ENCODE data around the gene HTR4. TPM values are rescaled to one million over a fixed set of nuclear protein-coding genes. Genes with fewer than 3 reads are reported as not detected.
A peak's percentile ranks its signal among the peaks of the same experiment; 100 is the strongest.
"Not testable (repeated sequence)": the region's sequence is repeated elsewhere in the genome, so short reads cannot be mapped to it uniquely, and the experiment has no call there.

Gene HTR4
- total and polyA plus RNA-seq, 2 of the 4 experiments (the other 2 are of a cell fraction): not detected

DNA sequence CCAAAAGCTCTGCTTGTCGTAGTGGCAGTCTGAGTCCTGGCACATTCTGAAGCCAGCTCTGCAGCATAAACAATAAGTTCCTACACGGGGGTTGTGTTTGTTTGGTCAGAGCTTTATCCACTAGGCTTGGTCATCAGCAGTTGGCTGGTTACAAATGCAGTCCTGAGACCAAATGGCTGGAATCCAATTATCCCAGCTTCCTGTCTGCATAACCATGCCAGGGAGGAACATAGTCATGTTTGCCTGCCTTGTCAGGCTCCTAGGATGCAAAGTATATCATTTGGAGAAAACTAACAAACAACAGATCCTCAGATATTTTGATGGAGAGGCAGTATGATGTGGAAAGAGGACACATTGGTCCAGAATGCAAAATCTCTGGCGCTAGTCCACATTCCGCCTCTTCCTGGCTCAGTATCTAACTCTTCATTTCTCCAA is 184.8 kb downstream of the HTR4 start:
- H3K4me3 ChIP-seq (ENCODE audit: insufficient read depth, low read depth, low read length): no peak overlapping the region
- no peaks in the 10 kb centered on the region for H3K36me3 ChIP-seq (ENCODE audit: control insufficient read depth, insufficient read depth, low read length)
- ATAC-seq (ENCODE audit: low read depth): peak; percentile 79
- intact Hi-C loops (cut with micrococcal nuclease) (loop anchor here (1.0 kb wide), 1 partner anchor 14 kb away; no protein-coding TSS in a partner anchor), in situ Hi-C loops (cut with MboI; ENCODE audit: low sequenced_read_pairs) (no loop called here), dilution Hi-C loops (cut with HindIII; ENCODE audit: low sequenced_read_pairs, unreplicated experiment) (no loop called here)
- peak overlapping the region; percentile 63 for H3K4me2 ChIP-seq (ENCODE audit: low read depth, low read length)
- H3K4me1 ChIP-seq (ENCODE audit: control insufficient read depth, insufficient read depth, low read length): peaks cover 4% of the 10 kb centered on the region; the same call in 1 of the 2 replicates
- H4K20me1 ChIP-seq (ENCODE audit: insufficient read depth, low read length): no peaks in the 10 kb centered on the region
- H2BK120ac ChIP-seq (ENCODE audit: low read depth, low read length): no peak overlapping the region
- no peak overlapping the region for H3K4ac ChIP-seq (ENCODE audit: low read depth, low read length)
- no peak overlapping the region for H2BK5ac ChIP-seq (ENCODE audit: low read depth, low read length, poor library complexity, severe bottlenecking)
- no peak overlapping the region for H3K23ac ChIP-seq (ENCODE audit: low read depth, low read length)
- H3K27me3 ChIP-seq (ENCODE audit: control insufficient read depth, insufficient read depth, low read length): no peaks in the 10 kb centered on the region; the same call in 1 of the 2 replicates
- no TSS peak for BruUV-seq (replicated peaks)
- H3K9me3 ChIP-seq (ENCODE audit: control insufficient read depth, insufficient read depth, low read length): no peaks in the 10 kb centered on the region
- no peaks in the 10 kb centered on the region for H3K9me1 ChIP-seq (ENCODE audit: insufficient read depth, low read length)
- no peak overlapping the region for H4K8ac ChIP-seq (ENCODE audit: low read depth in 2 of 2, low read length in 2 of 2)
- ChIA-PET CTCF (interaction anchor here (0.6 to 1.3 kb wide), 4 partner anchors 9 to 340 kb away, joined by 3 to 4 read pairs (median 3); no protein-coding TSS in a partner anchor), POLR2A (ENCODE audit: unreplicated experiment) (interaction anchor here (0.6 kb wide), 1 partner anchor 56 kb away, joined by 3 read pairs; no protein-coding TSS in a partner anchor)
- no peak overlapping the region for H3K18ac ChIP-seq (ENCODE audit: low read depth, low read length)
- peak; percentile 76 for DNase-seq
- H3K9ac ChIP-seq (ENCODE audit: low read depth, low read length): no peak overlapping the region
- no peak overlapping the region for H4K5ac ChIP-seq (ENCODE audit: low read depth, low read length)
- H2BK20ac ChIP-seq (ENCODE audit: low read depth, low read length): no peak overlapping the region
- TF ChIP-seq BHLHE40 (IDR thresholded peaks at IDR 0.05; ENCODE audit: low read depth, low read length) (no peak), USF2 (IDR thresholded peaks at IDR 0.05; ENCODE audit: low read depth, low read length) (no peak), POLR2A (IDR thresholded peaks at IDR 0.05; ENCODE audit: low read depth, low read length) (no peak)
- no peak overlapping the region for H3K14ac ChIP-seq (replicated peaks; ENCODE audit: low read depth, low read length)
- peak overlapping the region; percentile 4 for H2AFZ ChIP-seq (replicated peaks; ENCODE audit: low read length, poor library complexity)
- no peaks in the 10 kb centered on the region for H3K79me1 ChIP-seq (ENCODE audit: low read depth in 1 of 2, low read length in 2 of 2)
- WGBS, 2 experiments (ENCODE audit: extremely low coverage in 2 of 2, insufficient read length in 1 of 2): no CpG with 5 or more reads among the region's 4 CpGs
- no peak overlapping the region for H3K56ac ChIP-seq (ENCODE audit: extremely low read depth, insufficient read depth, low read length)
- no peak overlapping the region for H3K27ac ChIP-seq (ENCODE audit: insufficient read depth, low read length)
- no peak overlapping the region for H2AK5ac ChIP-seq (ENCODE audit: low read depth, low read length)
- H2BK15ac ChIP-seq (ENCODE audit: low read depth, low read length): no peak overlapping the region
- no peak overlapping the region for H4K91ac ChIP-seq (ENCODE audit: insufficient read depth, low read depth, low read length)
- no peak overlapping the region for H2AK9ac ChIP-seq (replicated peaks; ENCODE audit: low read depth, low read length, poor library complexity)

GRCh38 chr5:148468746-148469145 is 185.6 kb downstream of the HTR4 start:
- H4K5ac ChIP-seq (ENCODE audit: low read depth, low read length); BruUV-seq (replicated peaks); H3K14ac ChIP-seq (replicated peaks; ENCODE audit: low read depth, low read length); H3K9ac ChIP-seq (ENCODE audit: low read depth, low read length); H2AK5ac ChIP-seq (ENCODE audit: low read depth, low read length); dilution Hi-C loops (cut with HindIII; ENCODE audit: low sequenced_read_pairs, unreplicated experiment); H3K9me1 ChIP-seq (ENCODE audit: insufficient read depth, low read length); H3K56ac ChIP-seq (ENCODE audit: extremely low read depth, insufficient read depth, low read length); H2BK15ac ChIP-seq (ENCODE audit: low read depth, low read length); H3K4me3 ChIP-seq (ENCODE audit: insufficient read depth, low read depth, low read length); H3K27ac ChIP-seq (ENCODE audit: insufficient read depth, low read length); H2AK9ac ChIP-seq (replicated peaks; ENCODE audit: low read depth, low read length, poor library complexity); H3K4ac ChIP-seq (ENCODE audit: low read depth, low read length); in situ Hi-C loops (cut with MboI; ENCODE audit: low sequenced_read_pairs); H3K36me3 ChIP-seq (ENCODE audit: control insufficient read depth, insufficient read depth, low read length); H3K23ac ChIP-seq (ENCODE audit: low read depth, low read length); H2BK20ac ChIP-seq (ENCODE audit: low read depth, low read length); POLR2A ChIA-PET (ENCODE audit: unreplicated experiment); H3K9me3 ChIP-seq (ENCODE audit: control insufficient read depth, insufficient read depth, low read length); H2BK5ac ChIP-seq (ENCODE audit: low read depth, low read length, poor library complexity, severe bottlenecking); ATAC-seq (ENCODE audit: low read depth); H4K20me1 ChIP-seq (ENCODE audit: insufficient read depth, low read length); H3K18ac ChIP-seq (ENCODE audit: low read depth, low read length); H3K27me3 ChIP-seq (ENCODE audit: control insufficient read depth, insufficient read depth, low read length); H3K4me2 ChIP-seq (ENCODE audit: low read depth, low read length); H3K79me1 ChIP-seq (ENCODE audit: low read depth in 1 of 2, low read length in 2 of 2); H4K8ac ChIP-seq (ENCODE audit: low read depth in 2 of 2, low read length in 2 of 2); DNase-seq; CTCF ChIA-PET; H2AFZ ChIP-seq (replicated peaks; ENCODE audit: low read length, poor library complexity); H4K91ac ChIP-seq (ENCODE audit: insufficient read depth, low read depth, low read length); H2BK120ac ChIP-seq (ENCODE audit: low read depth, low read length); H3K4me1 ChIP-seq (ENCODE audit: control insufficient read depth, insufficient read depth, low read length): not testable (repeated sequence)
- intact Hi-C loops (cut with micrococcal nuclease): loop anchor here (1.0 kb wide), 1 partner anchor 15 kb away; no protein-coding TSS in a partner anchor
- no CpG with 5 or more reads among the region's 5 CpGs for WGBS, 2 experiments (ENCODE audit: extremely low coverage in 2 of 2, insufficient read length in 1 of 2)

All from IMR-90 (cell line).